ENCODE results near the gene HMCN1. TPM values are rescaled to one million over a fixed set of nuclear protein-coding genes. Genes with fewer than 3 reads are reported as not detected.

HMCN1 gene
- total RNA-seq, 6 donors from 2014 or later, result 15.7 to 43.3 (median 27.2) TPM

- WGBS, 2 donors, result 51 to 61% methylated on average over 4 of the region's 4 CpGs
- Histone ChIP-seq H3K4me1 (no peaks in the 10 kb centered on the region), H3K4me3 (no peak overlapping the region), H3K27ac (no peak overlapping the region), H3K27me3 (no peaks in the 10 kb centered on the region), H3K36me3 (no peaks in the 10 kb centered on the region), H3K9me3 (no peaks in the 10 kb centered on the region)
- no peak for DNase-seq
- no peak for ATAC-seq (ENCODE audit: low FRiP score in 2 of 2)
- no peak for TF ChIP-seq POLR2A (IDR thresholded peaks at IDR 0.05)
- TF ChIP-seq EP300 (IDR thresholded peaks at IDR 0.05), result no peak
- no peak for TF ChIP-seq POLR2AphosphoS5 (IDR thresholded peaks at IDR 0.05)
- TF ChIP-seq CTCF (IDR thresholded peaks at IDR 0.05), result no peak
These were observed 404.9 kb downstream of the HMCN1 start for GRCh38 chr1:186139115-186139514.

GRCh38 chr1:186139701-186140100 is 405.5 kb downstream of the HMCN1 start:
- TF ChIP-seq POLR2A (IDR thresholded peaks at IDR 0.05) (no peak), POLR2AphosphoS5 (IDR thresholded peaks at IDR 0.05) (no peak), CTCF (IDR thresholded peaks at IDR 0.05) (no peak), EP300 (IDR thresholded peaks at IDR 0.05) (no peak)
- Histone ChIP-seq H3K4me3 (no peak overlapping the region), H3K9me3 (no peaks in the 10 kb centered on the region), H3K27me3 (no peaks in the 10 kb centered on the region), H3K36me3 (peaks cover 0 to 4% (median 0%) of the 10 kb centered on the region in 4 donors), H3K4me1 (no peaks in the 10 kb centered on the region), H3K27ac (no peak overlapping the region)
- peak in 1 of 2 donors; percentile 69 for ATAC-seq (ENCODE audit: low FRiP score in 2 of 2)
- DNase-seq, result no peak
- WGBS, 2 donors, result 77 to 88% methylated on average over 3 of the region's 3 CpGs

- TF ChIP-seq CTCF (IDR thresholded peaks at IDR 0.05) (no peak), POLR2A (IDR thresholded peaks at IDR 0.05) (no peak), POLR2AphosphoS5 (IDR thresholded peaks at IDR 0.05) (no peak), EP300 (IDR thresholded peaks at IDR 0.05) (no peak)
- Histone ChIP-seq H3K4me1 (no peaks in the 10 kb centered on the region), H3K4me3 (no peak overlapping the region), H3K27me3 (no peaks in the 10 kb centered on the region), H3K9me3 (no peaks in the 10 kb centered on the region), H3K27ac (no peak overlapping the region), H3K36me3 (peaks cover 0 to 14% (median 0%) of the 10 kb centered on the region in 4 donors)
- ATAC-seq (ENCODE audit: low FRiP score in 2 of 2) (no peak), DNase-seq (no peak)
- 87 to 100% methylated on average over 1 of the region's 1 CpG for WGBS, 2 donors
These were observed 408.0 kb downstream of the HMCN1 start for GRCh38 chr1:186142159-186142558.

GRCh38 chr1:186142916-186143315 is 408.7 kb downstream of the HMCN1 start:
- DNase-seq (no peak), ATAC-seq (ENCODE audit: low FRiP score in 2 of 2) (no peak)
- Histone ChIP-seq H3K4me3 (no peak overlapping the region), H3K27me3 (no peaks in the 10 kb centered on the region), H3K36me3 (peaks cover 0 to 14% (median 0%) of the 10 kb centered on the region in 4 donors), H3K9me3 (no peaks in the 10 kb centered on the region), H3K27ac (no peak overlapping the region), H3K4me1 (no peaks in the 10 kb centered on the region)
- TF ChIP-seq POLR2A (IDR thresholded peaks at IDR 0.05) (no peak), EP300 (IDR thresholded peaks at IDR 0.05) (no peak), POLR2AphosphoS5 (IDR thresholded peaks at IDR 0.05) (no peak), CTCF (IDR thresholded peaks at IDR 0.05) (no peak)

GRCh38 chr1:186143481-186143880 is 409.3 kb downstream of the HMCN1 start:
- DNase-seq (no peak), ATAC-seq (ENCODE audit: low FRiP score in 2 of 2) (no peak)

More at GRCh38 chr1:186143481-186143880, 409.3 kb downstream of the HMCN1 start:
- H3K4me3 ChIP-seq, result no peak overlapping the region
- peaks cover 0 to 14% (median 0%) of the 10 kb centered on the region in 4 donors for H3K36me3 ChIP-seq
- no peaks in the 10 kb centered on the region for H3K4me1 ChIP-seq
- no peak for TF ChIP-seq CTCF (IDR thresholded peaks at IDR 0.05)
- no peak for TF ChIP-seq POLR2AphosphoS5 (IDR thresholded peaks at IDR 0.05)
- TF ChIP-seq EP300 (IDR thresholded peaks at IDR 0.05), result no peak
- no peak for TF ChIP-seq POLR2A (IDR thresholded peaks at IDR 0.05)
- no peaks in the 10 kb centered on the region for H3K27me3 ChIP-seq
- H3K9me3 ChIP-seq, result no peaks in the 10 kb centered on the region
- no peak overlapping the region for H3K27ac ChIP-seq

All from upper lobe of left lung (tissue), 6 donors.